ENCODE results near the gene USP24.

The USP24 gene

GRCh38 chr1:55064861-55065263 is 150.3 kb downstream of the USP24 start:
- peak; percentile 17 for DNase-seq

- DNase-seq, result no peak
These were observed 151.0 kb downstream of the USP24 start for GRCh38 chr1:55064071-55064581.

- DNase-seq, result no peak
These were observed 151.6 kb downstream of the USP24 start for GRCh38 chr1:55063577-55063942.

- DNase-seq, result no peak
These were observed 152.2 kb downstream of the USP24 start for GRCh38 chr1:55062801-55063576.

GRCh38 chr1:55061706-55062321 is 153.3 kb downstream of the USP24 start:
- DNase-seq, result no peak

- no peak for DNase-seq
These were observed 154.0 kb downstream of the USP24 start for GRCh38 chr1:55061000-55061705.

- peak; percentile 40 for DNase-seq
These were observed 154.8 kb downstream of the USP24 start for GRCh38 chr1:55060133-55060999.

GRCh38 chr1:55059302-55060132 is 155.6 kb downstream of the USP24 start:
- no peak for DNase-seq

- no peak for DNase-seq
These were observed 157.2 kb downstream of the USP24 start for GRCh38 chr1:55057956-55058298.

- DNase-seq, result no peak
These were observed 157.8 kb downstream of the USP24 start for GRCh38 chr1:55057270-55057955.

- DNase-seq, result no peak
These were observed 158.6 kb downstream of the USP24 start for GRCh38 chr1:55056632-55056992.

- no peak for DNase-seq
These were observed 159.1 kb downstream of the USP24 start for GRCh38 chr1:55055951-55056631.

GRCh38 chr1:55055084-55055882 is 159.9 kb downstream of the USP24 start:
- DNase-seq, result no peak

- no peak for DNase-seq
These were observed 160.8 kb downstream of the USP24 start for GRCh38 chr1:55054396-55054795.

GRCh38 chr1:55053265-55053954 is 161.8 kb downstream of the USP24 start:
- no peak for DNase-seq

GRCh38 chr1:55052221-55053142 is 162.7 kb downstream of the USP24 start:
- no peak for DNase-seq

- DNase-seq, result no peak
These were observed 163.5 kb downstream of the USP24 start for GRCh38 chr1:55051621-55052020.

- DNase-seq, result no peak
These were observed 164.0 kb downstream of the USP24 start for GRCh38 chr1:55051169-55051568.

All from fibroblast of skin of back (primary cell).